B cell (primary cell): ENCODE results near the gene DOCK7.
"Not testable (repeated sequence)": the region's sequence is repeated elsewhere in the genome, so short reads cannot be mapped to it uniquely, and the experiment has no call there.

Experiments
- EZH2 ChIP-seq: IDR thresholded peaks from 2 replicates; pipeline ENCODE4 v1.6.1; 2012; ENCODE audit warnings: borderline replicate concordance, low read depth, mild to moderate bottlenecking, moderate library complexity, low read length; ENCODE audit not compliant: insufficient read depth, poor library complexity, severe bottlenecking
- TF ChIP-seq, protein P1 (sequence below): fragments of 200-600 bp; IDR thresholded peaks from one replicate; pipeline ENCODE4 v1.8.0; 2022; ENCODE audit warnings: antibody characterized with exemption, mild to moderate bottlenecking

DNA sequence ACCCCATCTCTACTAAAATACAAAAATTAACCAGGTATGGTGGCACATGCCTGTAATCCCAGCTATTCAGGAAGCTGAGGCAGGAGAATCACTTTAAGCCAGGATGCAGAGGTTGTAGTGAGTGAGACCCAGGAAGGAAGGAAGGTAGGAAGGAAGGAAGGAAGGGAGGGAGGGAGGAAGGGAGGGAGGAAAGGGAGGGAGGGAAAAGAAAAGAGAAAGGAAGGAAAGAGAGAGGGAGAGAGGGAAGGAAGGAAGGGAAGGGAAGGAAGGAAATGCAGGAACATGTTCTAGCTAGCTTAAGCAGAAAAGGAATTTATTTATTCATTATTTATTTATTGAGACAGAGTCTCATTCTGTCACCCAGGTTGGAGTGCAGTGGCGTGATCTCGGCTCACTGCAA, 30.2 kb upstream of the DOCK7 start:
- TF ChIP-seq, protein P1, sequence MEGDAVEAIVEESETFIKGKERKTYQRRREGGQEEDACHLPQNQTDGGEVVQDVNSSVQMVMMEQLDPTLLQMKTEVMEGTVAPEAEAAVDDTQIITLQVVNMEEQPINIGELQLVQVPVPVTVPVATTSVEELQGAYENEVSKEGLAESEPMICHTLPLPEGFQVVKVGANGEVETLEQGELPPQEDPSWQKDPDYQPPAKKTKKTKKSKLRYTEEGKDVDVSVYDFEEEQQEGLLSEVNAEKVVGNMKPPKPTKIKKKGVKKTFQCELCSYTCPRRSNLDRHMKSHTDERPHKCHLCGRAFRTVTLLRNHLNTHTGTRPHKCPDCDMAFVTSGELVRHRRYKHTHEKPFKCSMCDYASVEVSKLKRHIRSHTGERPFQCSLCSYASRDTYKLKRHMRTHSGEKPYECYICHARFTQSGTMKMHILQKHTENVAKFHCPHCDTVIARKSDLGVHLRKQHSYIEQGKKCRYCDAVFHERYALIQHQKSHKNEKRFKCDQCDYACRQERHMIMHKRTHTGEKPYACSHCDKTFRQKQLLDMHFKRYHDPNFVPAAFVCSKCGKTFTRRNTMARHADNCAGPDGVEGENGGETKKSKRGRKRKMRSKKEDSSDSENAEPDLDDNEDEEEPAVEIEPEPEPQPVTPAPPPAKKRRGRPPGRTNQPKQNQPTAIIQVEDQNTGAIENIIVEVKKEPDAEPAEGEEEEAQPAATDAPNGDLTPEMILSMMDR: not testable (repeated sequence)
- not testable (repeated sequence) for TF ChIP-seq EZH2
